ENCODE measurements around the gene HRCT1.
"Not testable (repeated sequence)": the region's sequence is repeated elsewhere in the genome, so short reads cannot be mapped to it uniquely, and the experiment has no call there.

DNA sequence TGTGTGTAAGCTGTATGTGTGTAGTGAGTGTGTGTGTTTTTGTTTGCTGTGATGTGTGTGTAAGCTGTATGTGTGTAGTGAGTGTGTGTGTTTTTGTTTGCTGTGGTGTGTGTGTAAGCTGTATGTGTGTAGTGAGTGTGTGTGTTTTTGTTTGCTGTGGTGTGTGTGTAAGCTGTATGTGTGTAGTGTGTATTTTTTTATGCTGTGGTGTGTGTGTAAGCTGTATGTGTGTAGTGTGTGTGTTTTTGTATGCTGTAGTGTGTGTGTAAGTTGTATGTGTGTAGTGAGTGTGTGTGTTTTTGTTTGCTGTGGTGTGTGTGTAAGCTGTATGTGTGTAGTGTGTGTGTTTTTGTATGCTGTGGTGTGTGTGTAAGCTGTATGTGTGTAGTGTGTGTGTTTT lies 7.4 kb downstream of the HRCT1 start:
- TF ChIP-seq POLR2A (IDR thresholded peaks at IDR 0.05): not testable (repeated sequence)
- TF ChIP-seq, protein P1, sequence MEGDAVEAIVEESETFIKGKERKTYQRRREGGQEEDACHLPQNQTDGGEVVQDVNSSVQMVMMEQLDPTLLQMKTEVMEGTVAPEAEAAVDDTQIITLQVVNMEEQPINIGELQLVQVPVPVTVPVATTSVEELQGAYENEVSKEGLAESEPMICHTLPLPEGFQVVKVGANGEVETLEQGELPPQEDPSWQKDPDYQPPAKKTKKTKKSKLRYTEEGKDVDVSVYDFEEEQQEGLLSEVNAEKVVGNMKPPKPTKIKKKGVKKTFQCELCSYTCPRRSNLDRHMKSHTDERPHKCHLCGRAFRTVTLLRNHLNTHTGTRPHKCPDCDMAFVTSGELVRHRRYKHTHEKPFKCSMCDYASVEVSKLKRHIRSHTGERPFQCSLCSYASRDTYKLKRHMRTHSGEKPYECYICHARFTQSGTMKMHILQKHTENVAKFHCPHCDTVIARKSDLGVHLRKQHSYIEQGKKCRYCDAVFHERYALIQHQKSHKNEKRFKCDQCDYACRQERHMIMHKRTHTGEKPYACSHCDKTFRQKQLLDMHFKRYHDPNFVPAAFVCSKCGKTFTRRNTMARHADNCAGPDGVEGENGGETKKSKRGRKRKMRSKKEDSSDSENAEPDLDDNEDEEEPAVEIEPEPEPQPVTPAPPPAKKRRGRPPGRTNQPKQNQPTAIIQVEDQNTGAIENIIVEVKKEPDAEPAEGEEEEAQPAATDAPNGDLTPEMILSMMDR (IDR thresholded peaks at IDR 0.05): not testable (repeated sequence)

Data from adrenal gland (tissue), 5 donors.